K562 (cell line): ENCODE data around the gene TBC1D17. TPM values are rescaled to one million over a fixed set of nuclear protein-coding genes. Genes with fewer than 3 reads are reported as not detected.
A peak's percentile ranks its signal among the peaks of the same experiment; 100 is the strongest.

ENCODE experiments used
- ATAC-seq: fragments of 200-7000 bp; cut with Tn5 transposase; 3 replicates; pipeline ENCODE4 v1.9.1; 2020; ENCODE audit warnings: moderate library complexity
- BruUV-seq: library from RNA; stranded (reverse); fragments of 400-500 nt; replicated peaks from 2 replicates; lab custom pipeline; 2021; lab: Mats Ljungman, UMichigan
- CTCF ChIA-PET: fragments of 300-600 bp; formaldehyde crosslinking; extraction: SDS; loops from one replicate; lab custom pipeline; 2021; ENCODE audit warnings: low intra/inter-chr PET ratio; lab: Yijun Ruan, JAX
- POLR2A ChIA-PET: fragments of 300-600, 350-650 bp; sonication (Branson Sonifier 250); formaldehyde crosslinking; extraction: SDS; loops from one replicate; lab custom pipeline; 2021; ENCODE audit warnings: antibody characterized with exemption, inconsistent platforms; lab: Yijun Ruan, JAX
- DNase-seq, 4 experiments: peaks; one replicate each; pipeline versions ENCODE4 v3.0.0 to v3.0.0-alpha.2; 2011 to 2018; ENCODE audit warnings: low spot score in 3 of 4, mixed read lengths in 3 of 4; ENCODE audit errors: extremely low read depth in 1 of 4
- FAIRE-seq: peaks from 2 replicates; lab custom pipeline; 2011; peaks lifted over from hg19 to GRCh38; lab: Jason Lieb, UNC
- H2AFZ ChIP-seq: 2 replicates; pipeline ENCODE4 v1.6.0; 2011; ENCODE audit warnings: low read depth, low read length, control low read depth, inconsistent platforms
- H3K27ac ChIP-seq: fragments of 200-600 bp; 3 replicates; pipeline ENCODE4 v1.8.0; 2011; ENCODE audit warnings: low read depth, mild to moderate bottlenecking, control low read depth, inconsistent platforms, low read length, moderate library complexity, mixed read lengths; ENCODE audit errors: extremely low read depth
- H3K27me3 ChIP-seq, 2 experiments: fragments of 300-600 bp in 1 of 2; 2 replicates in 1 of 2; 3 replicates in 1 of 2; pipeline versions ENCODE4 v1.6.0 to v1.8.0; 2011; ENCODE audit warnings: inconsistent platforms in 2 of 2, low read length in 2 of 2, mild to moderate bottlenecking in 1 of 2, mixed read lengths in 1 of 2, moderate library complexity in 1 of 2; ENCODE audit not compliant: control insufficient read depth in 2 of 2, insufficient read depth in 2 of 2
- H3K36me3 ChIP-seq: fragments of 300-600 bp; 3 replicates; pipeline ENCODE4 v1.8.0; 2011; ENCODE audit warnings: mild to moderate bottlenecking, low read length, inconsistent platforms; ENCODE audit not compliant: control insufficient read depth, insufficient read depth
- H3K4me1 ChIP-seq, 2 experiments: fragments of 200-600 bp in 1 of 2; replicated peaks in 1 of 2; 2 replicates in 1 of 2; 3 replicates in 1 of 2; pipeline versions ENCODE4 v1.5.1 to v1.8.0; 2011; ENCODE audit warnings: inconsistent platforms in 2 of 2, low read length in 2 of 2, mild to moderate bottlenecking in 1 of 2, mixed read lengths in 1 of 2, moderate library complexity in 1 of 2; ENCODE audit not compliant: control insufficient read depth in 2 of 2, insufficient read depth in 2 of 2
- H3K4me2 ChIP-seq: 2 replicates; pipeline ENCODE4 v1.6.1; 2011; ENCODE audit warnings: low read length, control low read depth, inconsistent platforms, mixed read lengths; ENCODE audit not compliant: insufficient read depth
- H3K4me3 ChIP-seq: fragments of 200-600 bp; sonication (generic), shearing (Covaris generic); 2 replicates; pipeline ENCODE4 v1.5.1; 2016; ENCODE audit warnings: control low read depth, inconsistent platforms
- H3K79me2 ChIP-seq: fragments of 200-600 bp; 3 replicates; pipeline ENCODE4 v1.8.0; 2011; ENCODE audit warnings: low read length, inconsistent platforms; ENCODE audit not compliant: control insufficient read depth, insufficient read depth
- H3K9ac ChIP-seq, 2 experiments: 2 replicates each; pipeline versions ENCODE4 v1.6.0 to v1.6.1; 2011; ENCODE audit warnings: low read depth in 2 of 2, low read length in 2 of 2, control low read depth in 1 of 2, inconsistent platforms in 1 of 2, mild to moderate bottlenecking in 1 of 2, mixed read lengths in 1 of 2; ENCODE audit not compliant: insufficient read depth in 1 of 2
- H3K9me1 ChIP-seq: one replicate; pipeline ENCODE4 v1.6.0; 2011; ENCODE audit warnings: inconsistent platforms, mild to moderate bottlenecking, low read length, moderate library complexity; ENCODE audit not compliant: control insufficient read depth, insufficient read depth
- H3K9me3 ChIP-seq: replicated peaks from 2 replicates; pipeline ENCODE4 v1.5.1; 2011; ENCODE audit warnings: low read depth, low read length, inconsistent platforms; ENCODE audit not compliant: control insufficient read depth, insufficient read depth
- H4K20me1 ChIP-seq: replicated peaks from 2 replicates; pipeline ENCODE4 v1.6.1; 2011; ENCODE audit warnings: low read length, inconsistent platforms, mixed read lengths; ENCODE audit not compliant: control insufficient read depth, insufficient read depth
- CCNT2 ChIP-seq: IDR thresholded peaks from 2 replicates; pipeline ENCODE4 v1.6.1; 2011; ENCODE audit warnings: borderline replicate concordance, low read depth, mild to moderate bottlenecking, moderate library complexity, mixed read lengths, low read length; ENCODE audit not compliant: insufficient read length; ENCODE audit errors: extremely low read depth
- DACH1 ChIP-seq: fragments of 450-650 bp; IDR thresholded peaks from 2 replicates; pipeline ENCODE4 v1.6.1; 2018; ENCODE audit not compliant: partially characterized antibody
- EP400 ChIP-seq: fragments of 450-650 bp; IDR thresholded peaks from 2 replicates; pipeline ENCODE4 v1.6.1; 2017; ENCODE audit warnings: antibody characterized with exemption, mild to moderate bottlenecking, moderate library complexity
- FOXA1 ChIP-seq: fragments of 450-650 bp; IDR thresholded peaks from 2 replicates; pipeline ENCODE4 v1.6.1; 2016; ENCODE audit warnings: mild to moderate bottlenecking, borderline replicate concordance
- FOXJ3 ChIP-seq: sonication (generic); formaldehyde crosslinking; IDR thresholded peaks from 2 replicates; pipeline ENCODE4 v1.4.0; 2020; ENCODE audit warnings: mild to moderate bottlenecking, missing genetic modification reagents
- GTF2A2 ChIP-seq: IDR thresholded peaks from 2 replicates; pipeline ENCODE4 v1.6.1; 2016; ENCODE audit warnings: mild to moderate bottlenecking, missing genetic modification characterization, missing compliant biosample characterization
- HNRNPK ChIP-seq: fragments of 200-400 bp; formaldehyde crosslinking; IDR thresholded peaks from one replicate; pipeline ENCODE4 v1.6.1; 2018; ENCODE audit warnings: mild to moderate bottlenecking, low read depth, low read length; ENCODE audit not compliant: poor library complexity, severe bottlenecking
- KHSRP ChIP-seq: fragments of 450-650 bp; IDR thresholded peaks from 2 replicates; pipeline ENCODE4 v1.6.1; 2017
- LEF1 ChIP-seq: fragments of 450-650 bp; IDR thresholded peaks from 2 replicates; pipeline ENCODE4 v1.6.1; 2016; ENCODE audit warnings: mild to moderate bottlenecking
- POLR2A ChIP-seq: fragments of 450-650 bp; conservative IDR thresholded peaks from 2 replicates; pipeline ENCODE4 v1.6.1; 2016
- POLR2G ChIP-seq: fragments of 200-400 bp; formaldehyde crosslinking; IDR thresholded peaks from 2 replicates; pipeline ENCODE4 v1.6.1; 2017; ENCODE audit warnings: low read depth, mild to moderate bottlenecking, antibody characterized with exemption, low read length, moderate library complexity
- RAD21 ChIP-seq, 2 experiments: fragments of 250-450 bp in 1 of 2; fragments of 450-650 bp in 1 of 2; sonication (Bioruptor Pico) in 1 of 2; formaldehyde crosslinking in 1 of 2; IDR thresholded peaks in 1 of 2; conservative IDR thresholded peaks in 1 of 2; 2 replicates each; pipeline versions ENCODE4 v1.4.0 to v1.8.0; 2020 to 2022; ENCODE audit warnings: mild to moderate bottlenecking in 2 of 2, moderate library complexity in 1 of 2
- RBM15 ChIP-seq: fragments of 200-400 bp; formaldehyde crosslinking; IDR thresholded peaks from 2 replicates; pipeline ENCODE4 v1.6.1; 2018; ENCODE audit warnings: mild to moderate bottlenecking, low read length, moderate library complexity; ENCODE audit not compliant: insufficient read depth
- TFAP4 ChIP-seq: sonication (generic); formaldehyde crosslinking; IDR thresholded peaks from 2 replicates; pipeline ENCODE4 v1.8.0; 2022; ENCODE audit warnings: missing genetic modification reagents, mild to moderate bottlenecking, moderate library complexity, borderline replicate concordance
- ZBTB43 ChIP-seq: sonication (generic); formaldehyde crosslinking; IDR thresholded peaks from 2 replicates; pipeline ENCODE4 v1.8.0; 2023; ENCODE audit warnings: mild to moderate bottlenecking, missing genetic modification reagents
- ZNF740 ChIP-seq, 3 experiments: fragments of 200-800 bp in 1 of 3; sonication (Bioruptor generic) in 1 of 3; sonication (generic) in 1 of 3; formaldehyde crosslinking in 1 of 3; IDR thresholded peaks; 2 replicates each; pipeline versions ENCODE4 v1.6.1 to v1.8.0; 2016 to 2022; ENCODE audit warnings: mild to moderate bottlenecking in 2 of 3, missing compliant biosample characterization in 2 of 3, missing genetic modification characterization in 2 of 3, missing genetic modification reagents in 1 of 3
- ZSCAN29 ChIP-seq: fragments of 450-650 bp; IDR thresholded peaks from 2 replicates; pipeline ENCODE4 v1.6.1; 2017
- WGBS: fragments of 100-300 bp; shearing (Covaris generic); methylation state at CpG from one replicate; pipeline ENCODE4 v1.1.6; 2016; ENCODE audit warnings: low coverage, mixed read lengths; ENCODE audit not compliant: insufficient coverage; ENCODE audit errors: missing lambda C conversion rate; 5-methylcytosine and 5-hydroxymethylcytosine counted together
- in situ Hi-C: fragments of 300-500 bp; cut with MboI; formaldehyde crosslinking; loops from 4 replicates; pipeline ENCODE4 v1.15.0; 2018; ENCODE audit warnings: inconsistent platforms, mixed read lengths
- intact Hi-C: fragments of 100-400 bp; cut with micrococcal nuclease; formaldehyde crosslinking; loops from 2 replicates; pipeline ENCODE4 v1.14.2; 2022
- polyA plus RNA-seq, 8 experiments: library from polyadenylated mRNA; depleted of rRNA in 4 of 8; stranded (reverse) in 5 of 8; unstranded in 3 of 8; fragments of >200 nt; fragmentation: Nextera tagmentation in 2 of 8; fragmentation: Illumina TruSeq in 1 of 8; extraction: Ambion mirVana in 2 of 8; extraction: Trizol in 1 of 8; gene quantifications; 2 replicates each; pipeline versions ENCODE4 v1.2.1 to v1.2.3, GENCODE V29; 2011 to 2014; ENCODE audit warnings: inconsistent platforms in 1 of 8, missing spikeins in 1 of 8
- total RNA-seq, 7 experiments: library from RNA; depleted of rRNA in 6 of 7; stranded (reverse); fragments of >200 nt in 6 of 7; fragmentation: Illumina TruSeq in 2 of 7; extraction: Trizol in 2 of 7; gene quantifications; 2 replicates each; pipeline versions ENCODE4 v1.2.1 to v1.2.3, GENCODE V29; 2011 to 2021; ENCODE audit warnings: low replicate concordance in 1 of 7

TBC1D17 gene
- total and polyA plus RNA-seq, 9 of the 15 experiments (the other 6 are each of a cell fraction or from before 2014, with no cell fraction given) = 0.42 to 16.0 (median 3.8) TPM

GRCh38 chr19:49859682-49860335 is 17.7 kb upstream of the TBC1D17 start:
- H3K36me3 ChIP-seq = peaks cover 97% of the 10 kb centered on the region
- no TSS peak for BruUV-seq
- in situ Hi-C loops (no loop called here), intact Hi-C loops (no loop called here)
- H2AFZ ChIP-seq = no peak overlapping the region
- H3K79me2 ChIP-seq = peaks cover 18% of the 10 kb centered on the region
- no peaks in the 10 kb centered on the region for H3K9me3 ChIP-seq
- H3K4me2 ChIP-seq = no peak overlapping the region
- H4K20me1 ChIP-seq = peaks cover 22% of the 10 kb centered on the region; the same call in 1 of the 2 replicates
- H3K27ac ChIP-seq = no peak overlapping the region; the same call in 2 of the 3 replicates
- peaks cover 6 to 86% of the 10 kb centered on the region in 2 experiments; a peak in 4 of 5 replicates for H3K4me1 ChIP-seq
- ChIA-PET CTCF (no interaction called here), POLR2A (interaction anchor here (0.5 to 1.0 kb wide), 3 partner anchors 8 to 279 kb away, joined by 3 to 4 read pairs (median 3); partner anchors contain the start of gene NOSIP)
- no peak overlapping the region for H3K4me3 ChIP-seq
- H3K27me3 ChIP-seq = no peaks in the 10 kb centered on the region
- FAIRE-seq (no peak), ATAC-seq (no peak), DNase-seq (no peak)
- H3K9ac ChIP-seq = peak overlapping the region in 1 of 2 experiments; percentile 40; a peak in 2 of 4 replicates
- 85% methylated on average over 19 of the region's 22 CpGs for WGBS
- H3K9me1 ChIP-seq = peaks cover 1% of the 10 kb centered on the region
- peak; percentile 51 for TF ChIP-seq POLR2A
- no peak for TF ChIP-seq HNRNPK
- no peak for TF ChIP-seq RAD21 (CRISPR knock-in tag; conservative IDR thresholded peaks at IDR 0.05 in 1 of 2, IDR thresholded peaks at IDR 0.05 in 1 of 2)
- no peak for TF ChIP-seq RBM15
- no peak for TF ChIP-seq FOXJ3
- TF ChIP-seq DACH1 = no peak
- TF ChIP-seq LEF1 = no peak
- no peak for TF ChIP-seq ZSCAN29
- TF ChIP-seq EP400 = no peak
- no peak for TF ChIP-seq FOXA1
- TF ChIP-seq POLR2G = peak; percentile 76
- no peak for TF ChIP-seq TFAP4 (CRISPR knock-in tag)
- no peak for TF ChIP-seq ZBTB43
- TF ChIP-seq KHSRP = no peak
- TF ChIP-seq CCNT2 = peak; percentile 23
- TF ChIP-seq ZNF740 (CRISPR knock-in tag; IDR thresholded peaks at IDR 0.05) = peak; percentile 55; the same call in 1 of the 2 replicates
- TF ChIP-seq ZNF740 (tag; IDR thresholded peaks at IDR 0.05) = no peak
- TF ChIP-seq GTF2A2 (tag) = no peak
